Hepatocyte (in vitro differentiated cells): ENCODE results near the gene TMEM114.

Experiments used
- EZH2 ChIP-seq: fragments of 200-600 bp; sonication (generic); IDR thresholded peaks from 2 replicates; pipeline ENCODE4 v1.6.1; 2016; ENCODE audit warnings: antibody characterized with exemption, mild to moderate bottlenecking, borderline replicate concordance
- TF ChIP-seq, protein P1 (sequence below): fragments of 200-600 bp; sonication (generic); IDR thresholded peaks from 2 replicates; pipeline ENCODE4 v1.5.1; 2016; ENCODE audit warnings: antibody characterized with exemption, mild to moderate bottlenecking; ENCODE audit not compliant: poor library complexity

DNA sequence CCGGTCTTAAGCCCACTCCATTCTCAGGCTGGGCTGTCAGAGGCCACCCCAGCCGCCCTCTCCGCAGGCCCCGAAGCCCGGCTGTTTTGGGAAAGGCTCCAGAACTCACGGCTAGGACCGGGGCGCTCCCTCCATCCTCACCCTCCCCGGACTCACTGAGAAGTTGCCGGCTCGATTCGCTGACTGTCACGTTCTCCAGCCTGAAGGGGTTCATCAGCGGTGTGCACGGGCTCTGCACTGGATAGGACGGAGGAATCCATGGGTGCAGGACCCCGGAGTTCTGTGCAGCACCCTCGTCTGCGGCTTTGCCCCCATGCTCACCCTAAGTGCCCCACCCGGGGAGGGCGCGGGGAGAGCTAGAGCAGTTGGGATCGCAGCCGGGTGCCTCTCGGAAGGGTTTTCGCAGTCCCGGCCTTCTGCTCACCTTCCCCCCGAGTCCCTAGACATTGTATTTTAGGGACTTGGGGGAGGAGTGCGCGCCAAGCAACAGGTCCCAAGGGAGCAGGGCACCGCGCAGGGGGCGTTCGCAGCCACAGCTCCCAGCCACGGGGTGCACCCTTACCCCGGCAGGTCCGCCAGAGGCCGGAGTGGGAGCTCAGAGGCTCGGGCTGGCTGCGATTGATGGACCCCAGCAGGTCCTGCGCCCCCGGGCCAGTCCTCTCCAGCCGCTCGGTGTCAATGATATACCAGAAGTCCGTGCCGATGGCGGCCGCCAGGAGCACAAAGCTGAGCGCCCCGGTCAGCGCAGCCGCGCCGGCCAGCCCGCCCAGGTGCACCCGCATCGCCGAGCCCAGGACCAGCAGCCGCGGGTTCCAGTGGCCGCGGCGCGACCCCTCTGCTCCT lies 1.0 kb downstream of the TMEM114 start:
- TF ChIP-seq, protein P1, sequence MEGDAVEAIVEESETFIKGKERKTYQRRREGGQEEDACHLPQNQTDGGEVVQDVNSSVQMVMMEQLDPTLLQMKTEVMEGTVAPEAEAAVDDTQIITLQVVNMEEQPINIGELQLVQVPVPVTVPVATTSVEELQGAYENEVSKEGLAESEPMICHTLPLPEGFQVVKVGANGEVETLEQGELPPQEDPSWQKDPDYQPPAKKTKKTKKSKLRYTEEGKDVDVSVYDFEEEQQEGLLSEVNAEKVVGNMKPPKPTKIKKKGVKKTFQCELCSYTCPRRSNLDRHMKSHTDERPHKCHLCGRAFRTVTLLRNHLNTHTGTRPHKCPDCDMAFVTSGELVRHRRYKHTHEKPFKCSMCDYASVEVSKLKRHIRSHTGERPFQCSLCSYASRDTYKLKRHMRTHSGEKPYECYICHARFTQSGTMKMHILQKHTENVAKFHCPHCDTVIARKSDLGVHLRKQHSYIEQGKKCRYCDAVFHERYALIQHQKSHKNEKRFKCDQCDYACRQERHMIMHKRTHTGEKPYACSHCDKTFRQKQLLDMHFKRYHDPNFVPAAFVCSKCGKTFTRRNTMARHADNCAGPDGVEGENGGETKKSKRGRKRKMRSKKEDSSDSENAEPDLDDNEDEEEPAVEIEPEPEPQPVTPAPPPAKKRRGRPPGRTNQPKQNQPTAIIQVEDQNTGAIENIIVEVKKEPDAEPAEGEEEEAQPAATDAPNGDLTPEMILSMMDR, result no peak
- TF ChIP-seq EZH2, result peak; percentile 81
